Fibroblast of lung (primary cell): ENCODE measurements around the gene PEX11G. TPM values are rescaled to one million over a fixed set of nuclear protein-coding genes. Genes with fewer than 3 reads are reported as not detected.

ENCODE experiments used
- DNase-seq, 2 donors: peaks; one replicate each; pipeline versions ENCODE4 v3.0.0 to v3.0.0-alpha.2; 2010; ENCODE audit warnings: low read depth in 2 of 2
- H2AFZ ChIP-seq: 2 replicates; pipeline ENCODE4 v1.5.1; 2012; ENCODE audit warnings: low read length, control low read depth, inconsistent platforms
- H3K27ac ChIP-seq: 2 replicates; pipeline ENCODE4 v1.5.1; 2011; ENCODE audit warnings: low read length, control low read depth; ENCODE audit not compliant: insufficient read depth
- H3K27me3 ChIP-seq: 2 replicates; pipeline ENCODE4 v1.5.1; 2011; ENCODE audit warnings: mild to moderate bottlenecking, low read length; ENCODE audit not compliant: control insufficient read depth, insufficient read depth
- H3K36me3 ChIP-seq: 2 replicates; pipeline ENCODE4 v1.5.1; 2011; ENCODE audit warnings: low read length; ENCODE audit not compliant: control insufficient read depth, insufficient read depth
- H3K4me1 ChIP-seq: 2 replicates; pipeline ENCODE4 v1.5.1; 2011; ENCODE audit warnings: low read length; ENCODE audit not compliant: control insufficient read depth, insufficient read depth; ENCODE audit errors: extremely low read depth
- H3K4me2 ChIP-seq: 2 replicates; pipeline ENCODE4 v1.5.1; 2011; ENCODE audit warnings: low read length, control low read depth; ENCODE audit not compliant: insufficient read depth; ENCODE audit errors: extremely low read depth
- H3K4me3 ChIP-seq, 4 experiments: fragments of 200-600 bp in 1 of 4; sonication (generic) in 1 of 4; replicated peaks in 1 of 4; 2 replicates each; pipeline ENCODE4 v1.5.1; 2011 to 2016; ENCODE audit warnings: low read length in 4 of 4, low read depth in 3 of 4, mild to moderate bottlenecking in 3 of 4, control low read depth in 2 of 4, inconsistent platforms in 1 of 4, mixed read lengths in 1 of 4; ENCODE audit not compliant: insufficient read depth in 1 of 4; ENCODE audit errors: control extremely low read depth in 1 of 4
- H3K79me2 ChIP-seq: 2 replicates; pipeline ENCODE4 v1.5.1; 2012; ENCODE audit warnings: mild to moderate bottlenecking, low read length, inconsistent platforms; ENCODE audit not compliant: control insufficient read depth, insufficient read depth
- H3K9ac ChIP-seq: 2 replicates; pipeline ENCODE4 v1.5.1; 2011; ENCODE audit warnings: mild to moderate bottlenecking, low read length, control low read depth; ENCODE audit not compliant: insufficient read depth
- H3K9me3 ChIP-seq: 2 replicates; pipeline ENCODE4 v1.5.1; 2012; ENCODE audit warnings: low read depth, low read length; ENCODE audit not compliant: control insufficient read depth, insufficient read depth
- H4K20me1 ChIP-seq: 2 replicates; pipeline ENCODE4 v1.5.1; 2011; ENCODE audit warnings: low read length; ENCODE audit not compliant: control insufficient read depth, insufficient read depth; ENCODE audit errors: extremely low read depth
- CTCF ChIP-seq, 2 donors: IDR thresholded peaks in 1 of 2; conservative IDR thresholded peaks in 1 of 2; 1 replicate in 1 of 2; 2 replicates in 1 of 2; pipeline ENCODE4 v1.5.1; 2011 to 2012; ENCODE audit warnings: low read length in 2 of 2, control low read depth in 1 of 2, inconsistent platforms in 1 of 2, low read depth in 1 of 2, mild to moderate bottlenecking in 1 of 2
- EZH2 ChIP-seq: IDR thresholded peaks from 2 replicates; pipeline ENCODE4 v1.5.1; 2012; ENCODE audit warnings: low read length, control low read depth, mild to moderate bottlenecking; ENCODE audit errors: missing control alignments
- polyA plus RNA-seq, 2 donors: library from polyadenylated mRNA; depleted of rRNA in 1 of 2; stranded (reverse) in 1 of 2; unstranded in 1 of 2; fragments of >200 nt; gene quantifications; 2 replicates each; pipeline ENCODE4 v1.2.1, GENCODE V29; 2011 to 2012; ENCODE audit warnings: missing spikeins in 1 of 2
- total RNA-seq: library from RNA; depleted of rRNA; stranded (reverse); fragments of >200 nt; gene quantifications from 2 replicates; pipeline ENCODE4 v1.2.1, GENCODE V29; 2014

PEX11G gene
- total and polyA plus RNA-seq, 2 donors (not counting 1 experiment from before 2014, with no cell fraction given): 1.2 to 3.8 TPM

GRCh38 chr19:7456964-7457541 lies 31.8 kb downstream of the PEX11G start:
- Histone ChIP-seq H3K27me3 (no peaks in the 10 kb centered on the region), H3K36me3 (peaks cover 9% of the 10 kb centered on the region), H4K20me1 (no peaks in the 10 kb centered on the region), H3K4me2 (no peak overlapping the region), H3K4me1 (no peaks in the 10 kb centered on the region), H3K9me3 (no peaks in the 10 kb centered on the region), H3K9ac (no peak overlapping the region), H3K79me2 (no peaks in the 10 kb centered on the region), H3K4me3 (no peak overlapping the region), H2AFZ (no peak overlapping the region), H3K27ac (no peak overlapping the region)
- TF ChIP-seq EZH2 (no peak), CTCF (conservative IDR thresholded peaks at IDR 0.05 in 1 of 2, IDR thresholded peaks at IDR 0.05 in 1 of 2; ENCODE audit: low read depth in 1 of 2, low read length in 2 of 2) (no peak)
- DNase-seq: no peak

- no peak for DNase-seq
- TF ChIP-seq CTCF (conservative IDR thresholded peaks at IDR 0.05 in 1 of 2, IDR thresholded peaks at IDR 0.05 in 1 of 2; ENCODE audit: low read depth in 1 of 2, low read length in 2 of 2) (no peak), EZH2 (no peak)
- Histone ChIP-seq H3K4me2 (no peak overlapping the region), H3K36me3 (peaks cover 6% of the 10 kb centered on the region), H2AFZ (no peak overlapping the region), H3K9me3 (no peaks in the 10 kb centered on the region), H4K20me1 (no peaks in the 10 kb centered on the region), H3K4me3 (no peak overlapping the region), H3K79me2 (no peaks in the 10 kb centered on the region), H3K27me3 (no peaks in the 10 kb centered on the region), H3K9ac (no peak overlapping the region), H3K27ac (no peak overlapping the region), H3K4me1 (no peaks in the 10 kb centered on the region)
These were observed 33.1 kb downstream of the PEX11G start for GRCh38 chr19:7455600-7456296.

GRCh38 chr19:7454998-7455397 lies 33.8 kb downstream of the PEX11G start:
- Histone ChIP-seq H3K79me2 (peaks cover 2% of the 10 kb centered on the region), H3K4me2 (no peak overlapping the region), H3K9me3 (peaks cover 3% of the 10 kb centered on the region), H3K9ac (no peak overlapping the region), H4K20me1 (no peaks in the 10 kb centered on the region), H3K4me3 (no peak overlapping the region), H3K27me3 (no peaks in the 10 kb centered on the region), H3K27ac (no peak overlapping the region), H2AFZ (no peak overlapping the region), H3K4me1 (no peaks in the 10 kb centered on the region), H3K36me3 (peaks cover 4% of the 10 kb centered on the region)
- TF ChIP-seq CTCF (conservative IDR thresholded peaks at IDR 0.05 in 1 of 2, IDR thresholded peaks at IDR 0.05 in 1 of 2; ENCODE audit: low read depth in 1 of 2, low read length in 2 of 2) (no peak), EZH2 (no peak)
- DNase-seq: no peak
